GM15510 (cell line): ENCODE data around the gene DQX1.

Experiments
- POLR2A ChIP-seq: IDR thresholded peaks from 3 replicates; pipeline ENCODE4 v1.6.1; 2011; ENCODE audit warnings: borderline replicate concordance; ENCODE audit not compliant: insufficient read length; ENCODE audit errors: extremely low read depth

Gene DQX1

GRCh38 chr2:74500578-74500946, 25.5 kb downstream of the DQX1 start:
- no peak for TF ChIP-seq POLR2A

DNA sequence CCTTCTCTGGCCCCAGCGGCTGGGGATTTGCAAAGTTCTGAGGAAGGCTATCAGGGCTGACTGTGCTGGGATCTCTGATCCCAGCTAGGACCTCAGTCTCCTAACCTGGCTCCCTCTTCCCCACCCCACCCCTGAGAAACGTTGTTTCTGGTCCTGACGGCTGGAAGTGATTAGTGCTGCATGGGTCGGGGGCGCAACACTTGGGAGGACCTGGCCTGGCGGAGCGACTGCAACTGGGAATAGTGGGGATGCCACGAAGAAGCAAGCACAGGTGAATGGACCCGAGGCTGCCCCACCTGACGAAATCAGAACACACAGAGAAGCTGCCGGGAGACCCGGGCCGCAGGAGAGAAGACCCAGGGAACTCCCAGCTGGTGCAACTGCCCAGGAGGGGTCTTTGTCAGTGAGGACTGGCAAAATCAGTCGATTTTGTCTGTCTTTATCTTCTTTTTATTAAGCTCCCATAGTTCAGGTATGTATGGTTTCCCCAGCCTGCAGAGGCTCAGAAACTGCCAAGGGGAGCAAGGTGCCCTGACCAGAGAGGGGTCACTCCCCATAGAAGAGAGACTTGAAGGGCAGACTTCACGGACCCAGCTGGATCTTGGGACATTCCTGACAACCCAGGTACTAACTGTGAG, 26.0 kb downstream of the DQX1 start:
- no peak for TF ChIP-seq POLR2A

- no peak for TF ChIP-seq POLR2A
These were observed 26.6 kb downstream of the DQX1 start, which contains the start of gene LBX2 for GRCh38 chr2:74499267-74499939. Gene LBX2 (minus strand): TSS chr2:74499603. CDS start chr2:74499537, 66 bp downstream.

GRCh38 chr2:74498500-74499266, 27.3 kb downstream of the DQX1 start:
- no peak for TF ChIP-seq POLR2A

- no peak for TF ChIP-seq POLR2A
These were observed 28.1 kb downstream of the DQX1 start for GRCh38 chr2:74497777-74498499.

DNA sequence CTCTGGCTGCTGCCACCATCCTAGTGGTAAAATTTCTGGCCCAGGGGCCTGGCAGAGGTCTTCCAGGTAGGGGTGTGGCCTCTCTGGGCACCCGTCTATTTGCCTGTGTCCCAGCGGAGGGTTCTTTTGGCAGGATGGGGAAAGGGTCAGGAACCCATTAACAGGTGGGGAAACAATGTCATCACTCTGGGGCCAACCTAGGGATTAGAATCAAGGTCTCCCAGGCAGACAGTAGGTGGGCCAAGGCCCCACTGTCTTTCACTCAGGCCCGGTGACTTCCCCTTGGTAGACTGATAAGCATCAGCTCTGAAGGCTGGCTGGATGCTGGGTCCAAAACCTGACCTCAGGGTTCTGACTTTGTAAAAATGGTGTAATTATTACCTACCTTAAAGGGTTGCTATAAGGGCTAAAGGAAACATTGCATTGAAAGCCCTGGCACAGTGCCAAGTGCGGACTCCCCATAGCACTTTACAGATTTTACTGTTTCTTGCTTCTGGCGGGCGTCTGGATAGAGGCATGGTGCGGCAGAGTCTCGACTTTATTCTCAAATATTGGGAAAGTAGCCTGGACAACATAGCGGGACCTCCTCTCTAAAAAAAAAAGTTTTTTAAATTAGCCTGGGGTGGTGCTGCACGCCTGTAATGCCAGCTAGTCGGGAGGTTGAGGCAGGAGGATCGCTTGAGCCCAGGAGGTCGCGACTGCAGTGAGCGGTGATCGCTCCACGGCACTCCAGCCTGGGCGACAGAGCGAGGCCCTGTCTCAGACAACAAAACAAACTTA, 28.8 kb downstream of the DQX1 start:
- no peak for TF ChIP-seq POLR2A

DNA sequence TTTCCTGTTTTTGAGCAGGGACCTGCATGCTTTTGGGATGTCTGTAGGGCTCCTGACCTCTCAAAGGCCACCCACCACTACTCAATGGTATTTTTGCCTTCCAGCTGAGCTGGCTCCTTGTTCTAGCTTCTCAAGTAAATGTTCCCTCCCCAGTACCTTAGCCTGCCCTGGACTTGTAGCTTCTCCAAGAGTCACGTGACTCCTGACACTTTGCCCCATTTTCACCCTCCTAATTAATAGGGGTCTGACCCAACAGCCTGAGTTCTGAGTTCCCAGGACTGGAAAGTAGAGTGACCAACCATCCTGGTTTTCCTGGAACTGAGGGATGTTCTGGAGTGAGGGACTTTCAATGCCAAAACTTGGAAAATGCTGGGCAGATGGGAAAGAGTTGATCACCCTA, 30.6 kb downstream of the DQX1 start:
- TF ChIP-seq POLR2A: no peak

GRCh38 chr2:74493546-74493945, 32.5 kb downstream of the DQX1 start:
- TF ChIP-seq POLR2A: no peak

DNA sequence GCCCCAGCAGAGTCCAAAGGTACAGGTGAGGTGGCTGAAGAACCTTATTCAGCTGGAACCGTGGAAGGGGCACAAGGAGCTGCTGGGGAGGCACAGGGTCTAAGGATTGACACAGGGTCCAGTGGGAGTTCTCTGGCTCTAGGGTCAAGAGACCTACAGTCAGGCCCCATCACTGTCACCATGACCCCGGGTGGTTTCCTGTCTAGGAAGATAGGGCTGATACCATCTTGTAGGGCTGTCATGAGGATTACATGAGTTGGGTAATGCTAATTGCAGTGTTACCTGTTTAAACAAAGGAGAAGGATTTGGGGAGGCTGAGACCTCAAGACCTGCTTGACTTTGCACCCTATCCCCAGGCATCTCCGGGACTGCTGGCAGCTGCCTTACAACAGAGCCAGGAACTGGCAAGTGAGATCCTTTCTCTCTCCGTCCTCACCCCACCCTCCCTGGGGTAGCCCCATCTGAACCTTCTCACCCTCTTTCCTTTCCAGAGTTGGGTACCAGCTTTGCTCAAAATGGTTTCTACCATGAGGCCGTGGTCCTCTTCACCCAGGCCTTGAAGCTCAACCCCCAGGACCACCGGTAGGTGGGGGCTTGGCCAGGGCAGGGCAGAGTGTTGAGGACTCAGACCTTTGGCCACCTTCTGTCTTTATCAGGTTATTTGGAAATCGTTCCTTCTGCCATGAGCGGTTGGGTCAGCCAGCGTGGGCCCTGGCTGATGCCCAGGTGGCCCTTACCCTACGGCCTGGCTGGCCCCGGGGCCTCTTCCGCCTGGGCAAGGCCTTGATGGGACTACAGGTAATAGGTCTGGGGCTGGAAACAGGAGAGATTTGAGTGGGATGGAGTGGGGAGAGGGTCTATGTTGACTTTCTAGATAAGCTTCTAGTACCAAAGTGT, 34.1 kb downstream of the DQX1 start:
- no peak for TF ChIP-seq POLR2A

DNA sequence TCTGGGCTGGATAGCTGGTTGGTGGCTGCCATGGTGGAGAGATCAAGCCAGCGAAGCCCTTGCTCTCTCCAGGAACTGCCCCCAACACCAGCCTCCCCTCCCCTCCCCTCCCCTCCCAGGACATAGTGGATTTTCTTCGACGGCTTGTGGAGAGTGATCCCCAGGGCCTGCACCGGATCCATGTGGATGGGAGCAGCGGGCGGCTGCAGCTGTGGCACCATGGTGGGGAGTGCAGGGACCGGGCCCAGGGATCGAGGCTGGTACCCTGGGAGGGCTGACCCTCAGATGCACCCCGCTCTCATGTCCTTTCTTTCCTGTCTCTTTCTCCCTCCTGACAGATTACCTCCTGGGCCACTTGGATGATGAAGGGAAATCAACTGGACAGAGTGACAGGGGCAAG, 36.1 kb downstream of the DQX1 start:
- TF ChIP-seq POLR2A: no peak

DNA sequence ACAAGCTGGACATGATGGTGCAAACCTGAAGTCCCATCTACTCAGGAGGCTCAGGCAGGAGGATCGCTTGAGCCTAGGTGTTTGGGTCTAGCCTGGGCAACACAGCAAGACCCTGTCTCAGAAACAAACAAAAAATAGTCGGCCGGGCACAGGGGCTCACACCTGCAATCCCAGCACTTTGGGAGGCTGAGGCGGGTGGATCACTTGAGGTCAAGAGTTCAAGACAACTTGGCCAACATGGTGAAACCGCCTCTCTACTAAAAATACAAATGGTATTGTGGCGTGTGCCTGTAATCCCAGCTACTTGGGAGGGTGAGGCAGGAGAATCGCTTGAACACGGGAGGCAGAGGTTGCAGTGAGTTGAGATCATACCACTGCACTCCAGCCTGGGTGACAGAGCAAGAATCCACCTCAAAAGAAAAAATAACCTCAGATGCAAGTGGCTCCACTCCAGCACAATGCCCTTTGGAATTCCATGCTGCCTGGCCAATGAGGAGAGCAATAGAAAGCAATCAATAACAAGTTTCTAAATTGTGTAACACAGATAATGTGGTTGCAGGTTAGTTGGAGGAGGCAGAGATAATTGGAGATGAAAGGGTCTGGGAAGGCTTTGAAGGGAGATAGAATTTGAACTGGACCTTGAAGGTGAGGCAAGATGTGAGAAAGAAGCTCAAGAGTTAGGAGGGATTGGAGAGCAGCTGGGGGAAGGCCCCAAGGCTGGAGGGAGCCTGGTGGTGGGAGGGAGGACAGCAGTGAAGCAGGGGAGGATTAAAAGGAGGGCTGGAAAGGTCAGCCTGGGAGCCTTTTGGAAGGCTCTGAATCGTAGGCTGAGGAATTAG, 37.2 kb downstream of the DQX1 start:
- no peak for TF ChIP-seq POLR2A

GRCh38 chr2:74486141-74486540, 39.9 kb downstream of the DQX1 start:
- no peak for TF ChIP-seq POLR2A

- peak; percentile 69 for TF ChIP-seq POLR2A
These were observed 43.0 kb downstream of the DQX1 start, which contains the start of the genes CCDC142 and TTC31 for GRCh38 chr2:74482801-74483674. Gene CCDC142 (minus strand): TSS chr2:74482998. CDS start chr2:74482837, 161 bp downstream. Gene TTC31 (plus strand): TSS chr2:74483081. CDS start chr2:74483096, 15 bp downstream.
